Activated T-cell treated with anti-CD3 and anti-CD28 coated beads for 4 hours (primary cell): ENCODE data around the gene MFRP.
"Not testable (repeated sequence)": the region's sequence is repeated elsewhere in the genome, so short reads cannot be mapped to it uniquely, and the experiment has no call there.

Experiments
- DNase-seq: peaks from one replicate; pipeline ENCODE4 v3.0.0-alpha.2; 2020

Gene MFRP

DNA sequence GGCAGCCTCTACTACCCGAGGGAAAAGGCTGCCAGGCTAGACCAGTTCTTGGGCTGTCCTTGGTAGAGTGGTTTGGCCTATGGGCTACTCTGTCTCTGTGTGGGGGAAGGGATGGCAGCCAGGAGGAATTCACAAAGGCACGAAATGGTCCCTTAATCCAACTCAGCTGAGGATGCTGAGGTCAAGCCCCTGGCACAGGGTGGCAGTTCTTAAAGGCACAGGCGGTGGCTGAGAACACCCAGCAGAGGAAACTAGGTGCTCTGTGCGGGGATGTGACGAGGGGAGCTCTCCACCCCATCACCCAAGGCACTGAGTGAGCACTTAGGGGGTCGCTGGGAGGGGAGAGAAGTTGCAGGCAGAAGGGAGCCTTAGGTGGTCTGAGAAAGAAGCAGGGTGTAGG is at the start of gene MFRP:
MFRP (minus strand) TSS at position 101 of the 400 bp plus-strand sequence. CDS start 192 bp downstream, outside the sequence.
- DNase-seq: no peak

DNA sequence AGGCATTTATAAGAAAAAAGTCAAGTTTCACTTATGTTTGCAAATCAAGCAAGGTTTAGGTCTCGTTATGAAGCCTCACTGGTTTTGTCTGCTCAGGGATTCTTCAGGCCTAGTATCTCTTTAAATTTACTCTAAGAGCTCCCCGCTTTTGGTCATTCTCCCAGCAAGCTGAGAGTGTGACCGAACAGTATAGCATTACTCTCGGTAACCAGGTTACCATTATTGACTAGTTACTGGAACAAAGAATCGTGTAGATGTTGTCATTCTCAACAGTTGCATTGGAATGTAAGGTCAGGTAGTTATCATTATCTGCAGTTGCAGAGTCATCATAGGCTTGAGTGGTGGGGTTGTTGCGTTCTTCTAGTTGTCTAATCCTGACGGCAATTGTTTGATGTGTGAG is 44.8 kb upstream of the MFRP start:
- no peak for DNase-seq

DNA sequence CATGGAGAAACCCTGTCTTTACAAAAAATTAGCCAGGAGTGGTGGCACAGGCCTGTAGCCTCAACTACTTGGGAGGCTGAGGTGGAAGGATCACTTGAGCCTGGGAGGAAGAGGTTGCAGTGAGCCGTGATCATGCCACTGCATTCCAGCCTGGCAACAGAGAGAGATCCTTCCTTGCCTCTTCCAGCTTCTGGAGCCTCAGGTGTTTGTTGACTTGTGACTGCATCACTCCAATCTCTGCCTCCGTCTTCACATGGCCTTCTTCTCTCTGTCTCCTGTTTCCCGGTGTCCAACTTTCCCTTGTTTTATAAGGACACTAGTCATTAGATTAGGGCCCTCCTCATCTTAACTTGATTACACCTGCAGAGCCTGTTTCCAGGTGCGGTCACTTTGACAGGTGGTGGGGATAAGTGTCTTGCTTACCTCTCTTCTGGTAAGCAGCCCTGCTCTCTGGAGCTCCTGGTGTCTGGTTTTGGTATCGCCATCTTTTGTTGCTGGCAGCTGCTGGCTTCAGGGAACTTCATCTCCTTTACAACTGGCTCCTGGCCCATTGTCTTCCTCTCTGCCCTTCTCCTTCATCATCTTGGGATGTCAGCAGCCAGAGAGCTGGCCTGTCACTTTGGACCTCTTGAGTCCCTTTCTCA is 43.2 kb upstream of the MFRP start:
- no peak for DNase-seq

DNA sequence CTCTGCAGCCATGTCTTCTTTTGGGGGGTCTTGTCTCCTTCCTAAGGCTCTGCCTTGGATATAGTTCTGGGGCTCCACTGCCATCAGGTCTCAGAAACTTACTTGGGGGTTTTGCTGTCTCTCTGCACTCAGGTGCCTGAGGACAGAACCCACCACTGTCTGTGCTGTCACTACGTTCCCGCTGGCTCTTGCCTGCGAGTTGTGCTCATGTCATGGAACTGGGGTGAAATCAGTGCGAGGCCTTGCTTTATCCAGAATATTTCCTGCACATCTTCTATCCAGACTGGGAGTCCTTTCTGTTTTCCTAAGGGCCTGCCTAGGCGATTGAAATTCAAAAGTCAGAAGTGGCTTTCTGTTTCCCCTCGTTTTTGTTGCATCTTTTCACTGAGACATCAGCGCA is 41.6 kb upstream of the MFRP start:
- DNase-seq: no peak

DNA sequence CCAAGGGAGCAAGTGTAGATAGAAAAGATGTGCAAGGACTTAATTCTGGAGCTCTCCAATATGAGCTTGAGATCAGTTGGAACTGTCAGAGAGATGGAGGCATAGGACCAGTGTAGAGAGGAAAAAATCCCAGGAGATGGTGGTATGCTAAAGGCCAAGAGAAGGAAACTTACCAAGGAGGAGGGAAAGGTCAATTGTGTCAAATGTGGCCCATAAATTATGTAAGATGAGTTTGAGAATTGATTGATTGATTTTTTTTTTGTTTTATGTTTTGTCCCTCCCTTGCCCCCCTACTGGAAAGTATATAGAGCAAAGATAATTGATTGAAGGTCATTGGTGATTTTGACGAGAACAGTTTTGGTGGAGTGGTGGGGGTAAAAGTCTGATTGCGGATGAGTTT is 37.8 kb upstream of the MFRP start:
- no peak for DNase-seq

DNA sequence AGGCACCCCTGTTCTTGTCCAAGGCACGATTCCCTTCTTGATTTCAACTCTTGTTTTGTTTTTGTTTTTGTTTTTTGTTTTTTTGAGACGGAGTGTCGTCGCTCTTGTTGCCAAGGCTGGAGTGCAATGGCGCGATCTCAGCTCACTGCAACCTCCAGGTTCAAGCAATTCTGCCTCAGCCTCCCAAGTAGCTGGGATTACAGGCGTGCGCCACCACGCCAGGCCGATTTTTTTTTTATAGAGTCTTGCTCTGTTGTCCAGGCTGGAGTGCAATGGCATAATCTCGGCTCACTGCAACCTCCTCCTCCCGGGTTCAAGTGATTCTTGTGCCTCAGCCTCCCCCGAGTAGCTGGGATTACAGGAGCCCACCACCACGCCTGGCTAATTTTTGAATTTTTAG is 36.0 kb upstream of the MFRP start:
- not testable (repeated sequence) for DNase-seq

DNA sequence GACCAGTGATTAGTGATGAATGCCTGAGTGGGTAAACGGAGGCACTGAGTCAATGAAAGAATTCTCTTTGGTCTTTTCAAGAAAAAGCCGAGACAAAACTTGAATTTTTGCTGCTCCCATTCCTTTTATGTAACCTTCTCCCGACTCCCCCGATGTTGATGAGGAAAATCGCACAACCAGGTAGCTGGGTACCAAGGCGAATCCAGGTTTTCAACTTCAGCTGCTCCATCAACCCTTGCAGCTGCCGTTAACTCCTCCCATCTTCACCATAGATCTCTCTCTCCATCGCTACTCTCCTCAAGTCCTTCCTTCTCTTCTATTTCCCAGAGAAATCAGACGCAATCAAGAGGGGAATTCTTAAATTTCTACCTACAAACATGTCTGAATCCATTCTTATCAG is 35.6 kb upstream of the MFRP start:
- DNase-seq: no peak

DNA sequence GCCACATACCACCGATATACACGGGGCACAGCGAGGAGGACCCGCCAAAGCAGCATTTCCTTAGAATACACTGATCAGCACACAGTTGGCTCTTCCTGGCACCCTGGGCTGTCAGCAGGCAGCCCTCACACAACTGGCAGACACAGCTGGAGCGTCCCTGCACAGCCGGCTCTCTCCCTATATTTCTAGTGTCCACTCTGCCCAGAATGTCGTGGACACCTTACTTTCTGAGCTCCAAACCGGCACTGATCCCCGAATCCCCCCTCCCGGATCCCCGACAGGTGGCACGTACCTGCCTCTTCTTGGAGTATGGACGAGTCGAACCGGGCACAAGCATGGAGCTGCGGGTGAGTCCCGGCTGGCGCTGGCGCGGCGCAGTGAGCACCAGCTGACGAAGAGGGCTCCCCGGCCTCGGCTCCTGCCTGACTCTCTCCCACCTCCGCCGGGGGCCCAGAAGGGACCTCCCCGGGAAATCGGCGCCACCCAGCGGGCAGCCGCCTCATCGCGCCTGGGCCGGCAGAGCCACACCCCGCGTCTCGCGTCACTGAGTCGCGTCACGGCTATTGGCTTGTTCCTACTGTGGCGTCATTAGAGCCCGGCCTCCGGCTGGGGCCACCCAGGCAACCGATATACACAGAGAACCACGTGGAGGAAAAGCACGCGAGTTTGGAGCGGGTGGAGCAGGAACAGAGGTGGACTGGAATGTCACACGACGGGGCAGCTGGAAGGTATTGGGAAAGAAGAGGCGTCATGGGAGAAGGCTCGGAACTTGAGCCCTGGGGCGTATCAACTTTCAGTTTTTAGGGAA is 34.9 kb upstream of the MFRP start, which contains the start of gene USP2:
USP2 (minus strand) TSS at position 510 of the 808 bp plus-strand sequence. CDS start 8,210 bp downstream, outside the sequence.
- DNase-seq: peak; percentile 98

DNA sequence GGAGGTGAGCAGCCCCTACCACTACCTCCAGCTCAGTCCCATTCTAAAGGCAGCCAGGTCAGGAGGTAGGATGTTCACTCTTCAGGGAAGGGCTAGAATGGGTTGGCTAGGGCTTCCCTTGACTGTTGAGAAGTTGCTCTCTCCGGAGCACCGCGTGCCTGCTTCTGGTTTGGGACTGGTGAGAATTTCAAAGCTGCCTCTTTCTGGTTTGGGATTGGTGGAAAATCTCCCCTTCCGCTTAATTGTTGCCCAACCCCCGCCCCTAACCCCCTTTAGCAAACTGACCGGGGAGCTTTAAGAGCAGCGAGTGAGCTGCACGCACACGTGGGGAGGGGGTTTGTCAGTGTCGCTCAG is 34.3 kb upstream of the MFRP start:
- DNase-seq: no peak

DNA sequence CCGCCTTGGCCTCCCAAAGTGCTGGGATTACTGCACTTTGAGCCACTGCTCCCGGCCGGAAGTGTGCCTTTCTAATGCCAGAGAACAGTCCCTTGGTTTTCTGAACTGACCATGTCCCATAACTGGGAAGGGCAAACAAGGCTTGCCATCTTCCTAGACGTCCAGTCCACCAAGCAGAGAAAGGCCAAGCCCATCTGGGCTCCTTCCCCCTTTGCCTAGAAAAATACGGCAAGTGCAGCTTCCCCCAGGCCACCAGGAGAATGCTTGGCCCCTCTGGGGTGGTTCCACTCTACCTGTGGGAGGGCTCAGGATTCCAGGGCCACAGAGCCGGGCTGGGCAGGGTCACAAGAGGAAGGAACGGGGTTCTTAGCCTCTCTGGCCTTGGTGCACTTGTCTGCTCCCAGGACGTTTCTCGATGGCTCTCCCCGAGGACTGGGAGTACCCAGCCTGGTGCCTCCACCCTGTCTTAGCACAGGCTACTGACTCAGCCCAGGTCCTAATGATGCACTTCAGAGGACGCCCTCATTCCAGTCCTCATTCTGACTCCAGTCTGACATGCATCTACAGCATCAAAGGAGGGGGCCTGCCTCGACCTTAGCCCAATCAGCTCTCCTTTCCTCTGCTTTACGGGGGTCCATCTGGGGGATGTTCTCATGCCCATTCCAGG is 33.8 kb upstream of the MFRP start:
- DNase-seq: no peak

DNA sequence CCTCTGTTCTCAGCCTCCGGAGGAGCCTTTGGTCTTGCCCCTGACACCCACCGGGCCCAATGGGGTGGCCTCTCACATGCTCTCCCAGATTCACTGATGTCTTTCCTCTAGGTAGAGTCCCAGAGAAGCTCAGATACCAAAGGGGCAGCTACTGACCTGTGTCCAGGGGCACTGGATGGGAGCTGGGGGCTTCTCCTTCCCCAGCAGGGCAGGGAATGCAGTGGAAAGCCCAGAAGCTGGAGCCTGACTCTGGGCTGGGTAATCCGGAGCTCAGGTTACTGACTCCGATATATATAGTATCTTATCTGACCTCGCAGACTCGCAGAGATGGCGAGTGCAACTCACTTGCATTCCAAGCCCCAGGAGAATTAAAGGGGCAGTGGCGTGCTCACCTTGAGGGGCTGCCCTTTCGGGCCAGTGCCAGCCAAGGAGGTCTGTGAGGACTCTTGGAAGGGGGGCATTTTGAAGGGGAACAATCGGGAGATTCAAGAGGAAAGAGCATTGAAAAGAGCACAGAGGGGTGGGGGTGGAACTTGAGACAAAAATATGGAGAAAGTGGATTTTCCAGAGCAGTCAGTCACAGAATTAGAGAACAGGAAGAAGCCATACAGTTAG is 32.5 kb upstream of the MFRP start:
- DNase-seq: no peak

DNA sequence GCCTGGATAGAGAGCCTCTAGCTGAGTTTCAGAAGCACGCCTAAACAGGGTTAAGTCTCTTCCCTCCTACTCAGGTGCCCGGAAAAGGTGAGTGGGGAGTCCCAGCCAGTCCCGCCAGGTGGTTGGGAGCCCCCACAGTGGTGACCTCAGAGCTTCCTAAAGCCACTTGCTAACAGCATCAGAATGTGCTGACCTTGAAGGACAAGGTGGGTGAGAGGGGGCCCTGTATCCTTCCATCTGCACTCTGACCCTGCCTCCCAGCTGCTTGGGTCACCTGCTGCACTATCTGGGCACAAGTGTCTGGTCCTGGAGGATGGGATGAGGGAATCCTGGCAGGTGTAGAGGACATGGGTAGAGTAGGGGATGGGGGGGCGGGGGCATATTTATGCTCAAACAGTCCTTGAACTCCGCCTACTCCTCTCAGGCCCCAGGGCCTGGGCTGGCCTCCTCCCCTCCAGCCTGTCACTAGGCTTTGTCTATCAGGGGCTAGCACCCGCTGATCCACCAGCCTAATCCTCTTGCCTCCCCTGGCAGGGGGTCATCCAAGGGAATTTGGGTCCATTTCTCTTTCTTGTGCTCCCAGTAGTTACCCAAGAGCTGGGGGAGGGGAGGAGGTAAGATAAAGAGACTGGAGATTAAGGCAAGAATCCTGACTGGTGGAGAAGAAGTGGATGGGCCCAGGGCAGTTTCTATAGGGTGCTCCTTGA is 31.6 kb upstream of the MFRP start:
- no peak for DNase-seq

DNA sequence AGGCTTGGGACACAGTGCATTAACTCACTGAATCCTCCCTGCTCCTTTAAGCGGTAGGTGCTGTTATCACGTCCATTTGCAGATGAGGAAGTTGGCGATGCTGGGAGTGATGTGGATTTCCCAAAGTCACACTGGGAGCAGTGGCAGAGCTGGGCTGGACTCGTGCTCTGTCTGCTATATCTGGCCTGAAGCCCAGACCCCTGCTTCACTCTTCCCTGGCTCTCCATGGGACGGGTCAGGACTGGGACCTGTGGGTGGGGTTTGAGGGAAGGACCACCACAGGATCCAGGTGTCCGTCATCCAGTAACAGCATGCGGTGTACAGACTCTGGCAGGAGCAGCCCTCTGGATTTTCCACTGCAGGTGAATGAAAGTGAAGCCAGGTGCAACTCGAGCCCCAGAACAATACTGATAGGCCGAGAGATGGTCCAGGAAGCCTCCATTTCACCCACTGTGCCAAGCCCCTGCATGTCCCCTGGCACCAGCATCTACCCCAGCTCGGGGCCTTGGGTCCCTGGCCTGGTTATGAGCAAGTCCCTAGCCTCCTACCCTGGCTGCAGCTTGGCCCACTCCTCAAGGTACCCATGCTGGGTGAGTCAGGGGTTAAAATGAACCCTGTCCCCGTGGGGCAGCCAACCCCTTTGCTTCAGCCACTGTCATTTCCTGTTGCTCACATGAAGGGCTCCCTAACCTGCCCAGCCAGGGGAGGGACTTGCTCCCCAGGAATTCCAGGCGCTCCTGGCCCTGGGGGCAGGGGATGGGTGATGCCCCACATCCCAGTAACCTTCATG is 30.8 kb upstream of the MFRP start:
- DNase-seq: no peak

DNA sequence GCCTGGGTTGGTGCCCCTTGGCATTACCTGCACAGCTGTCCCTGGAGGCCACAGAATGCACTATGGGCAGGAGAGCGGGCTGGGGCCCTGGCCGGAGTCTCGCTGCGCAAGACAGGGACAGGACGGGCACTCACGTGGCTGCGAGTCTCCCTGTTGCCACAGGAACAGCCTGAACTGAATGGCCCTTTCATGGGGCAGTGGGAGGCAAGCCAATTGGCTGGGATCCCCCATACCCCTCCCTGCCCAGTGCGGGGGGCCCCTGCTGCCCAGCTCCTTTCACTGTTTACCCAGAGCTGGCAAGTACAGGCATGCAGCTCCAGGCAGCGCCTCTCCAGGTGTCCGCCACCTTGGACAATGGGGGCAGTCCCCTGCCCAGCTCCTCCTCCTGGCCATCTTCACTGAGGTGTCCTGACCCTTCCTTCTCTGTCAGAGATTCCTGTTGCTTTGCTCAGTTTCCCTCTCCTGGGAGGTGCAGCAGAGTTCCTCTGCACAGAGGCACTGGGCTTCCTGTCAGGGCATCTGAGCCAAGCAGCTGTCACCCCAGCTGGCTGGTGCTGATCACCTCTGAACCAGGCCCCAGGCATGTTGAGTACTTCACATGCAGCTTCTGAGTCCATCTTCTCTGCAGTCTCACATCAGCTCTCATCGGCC is 29.8 kb upstream of the MFRP start:
- no peak for DNase-seq

DNA sequence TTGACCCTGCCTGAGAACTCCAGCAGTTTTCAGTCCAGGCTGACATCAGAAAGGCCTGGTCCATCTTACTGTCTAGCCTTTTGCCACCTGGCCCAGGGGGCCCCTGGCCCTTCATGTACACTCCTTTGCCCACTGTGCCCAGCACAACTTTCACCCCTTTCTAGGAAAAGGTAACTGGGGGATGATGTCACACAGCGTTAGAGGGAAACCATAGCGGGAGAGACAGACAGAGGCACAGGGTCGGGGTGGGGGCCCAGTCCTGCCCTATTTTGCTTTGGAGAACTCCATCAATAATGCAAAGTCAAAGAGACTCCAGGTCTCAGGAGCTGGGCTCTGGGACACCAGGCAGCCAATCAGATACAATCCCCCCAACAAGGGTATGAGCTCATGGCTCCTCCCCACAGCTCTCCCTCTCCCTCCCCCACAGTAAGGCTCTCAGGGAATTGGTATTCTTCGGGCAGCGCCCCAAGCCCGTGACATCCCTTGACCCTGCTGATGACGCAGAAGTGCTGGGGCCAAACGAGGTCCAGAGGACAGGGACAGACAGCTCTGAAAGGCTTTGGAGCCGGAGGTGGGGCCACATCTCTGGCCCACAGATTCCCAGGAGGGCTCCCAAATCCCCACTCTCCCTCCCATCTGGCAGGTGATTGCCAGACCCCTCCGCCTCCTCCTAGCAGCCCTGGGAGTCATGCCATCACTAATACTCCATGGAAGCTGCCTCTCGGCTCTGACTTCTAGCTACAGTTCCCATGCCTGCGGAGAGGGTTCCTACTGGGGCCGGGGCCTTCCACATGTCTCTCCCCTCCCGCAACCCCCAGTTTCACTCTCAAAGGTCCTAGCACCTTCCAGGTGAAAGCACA is 29.1 kb upstream of the MFRP start:
- no peak for DNase-seq

DNA sequence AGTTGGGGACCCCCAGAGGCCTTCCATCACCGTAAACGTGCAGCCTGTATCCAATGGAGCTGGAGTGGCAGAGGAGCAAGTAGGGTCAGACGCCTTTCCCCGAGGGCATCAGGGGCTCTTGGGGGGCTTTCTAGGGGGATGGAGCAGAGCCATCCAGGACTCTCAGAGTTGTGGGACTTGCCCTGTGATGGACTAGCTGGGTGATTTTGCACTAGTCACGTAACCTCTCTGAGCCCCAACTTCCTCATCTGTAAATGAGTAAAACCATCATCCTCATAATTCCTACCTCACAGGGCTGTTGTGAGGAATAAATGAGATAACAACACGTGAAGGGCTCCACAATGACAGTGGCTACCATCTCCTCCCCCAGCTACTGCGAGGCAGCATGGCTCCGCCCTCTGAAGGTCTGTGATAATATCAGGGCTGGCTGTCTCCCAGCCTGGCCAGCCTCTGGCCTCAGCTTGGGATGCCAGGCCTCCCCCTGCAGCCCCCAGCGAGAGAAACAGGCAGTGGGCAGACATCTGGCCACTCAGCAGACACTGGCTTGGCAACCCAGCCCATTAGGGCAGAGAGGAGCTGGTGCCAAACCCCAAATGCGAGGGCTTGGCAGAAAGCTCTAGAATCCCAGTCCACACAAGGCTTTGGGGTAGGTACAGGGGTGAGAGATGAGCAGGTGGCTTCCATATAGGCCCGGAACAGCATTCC is 28.3 kb upstream of the MFRP start:
- no peak for DNase-seq

DNA sequence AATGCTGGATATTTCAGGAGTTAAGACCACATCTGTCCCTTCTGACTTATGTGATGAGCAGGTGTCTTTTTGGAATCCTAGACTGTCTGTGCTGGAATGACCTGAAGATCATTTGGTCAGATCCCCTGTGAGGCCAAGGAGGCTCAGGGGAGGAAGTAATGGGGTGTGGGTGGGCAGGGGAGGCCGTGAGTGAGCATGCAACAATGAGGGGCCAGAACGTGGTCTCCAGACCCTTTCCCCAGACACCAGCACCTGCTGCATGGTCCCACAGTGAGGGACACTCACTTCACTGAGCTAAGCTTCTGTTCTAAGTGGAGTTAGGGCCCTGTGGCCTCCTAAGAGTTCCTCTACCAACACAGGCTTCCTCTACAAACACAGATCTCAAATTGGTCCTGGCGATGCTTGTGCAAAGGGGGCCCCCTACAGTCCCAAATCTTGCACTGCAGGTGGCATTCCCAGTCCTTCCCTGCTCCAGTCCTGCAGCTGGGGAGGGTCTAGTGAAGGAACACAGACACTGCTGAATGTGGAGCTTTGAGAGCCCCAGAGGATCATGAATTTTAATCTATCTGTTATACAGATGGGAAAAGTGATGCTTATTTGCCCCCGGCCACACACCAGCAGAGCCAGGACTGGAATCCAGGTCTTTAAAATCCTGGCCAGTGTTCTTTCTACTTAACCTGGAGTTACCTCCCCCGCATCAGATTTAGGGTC is 27.6 kb upstream of the MFRP start:
- DNase-seq: peak; percentile 30

DNA sequence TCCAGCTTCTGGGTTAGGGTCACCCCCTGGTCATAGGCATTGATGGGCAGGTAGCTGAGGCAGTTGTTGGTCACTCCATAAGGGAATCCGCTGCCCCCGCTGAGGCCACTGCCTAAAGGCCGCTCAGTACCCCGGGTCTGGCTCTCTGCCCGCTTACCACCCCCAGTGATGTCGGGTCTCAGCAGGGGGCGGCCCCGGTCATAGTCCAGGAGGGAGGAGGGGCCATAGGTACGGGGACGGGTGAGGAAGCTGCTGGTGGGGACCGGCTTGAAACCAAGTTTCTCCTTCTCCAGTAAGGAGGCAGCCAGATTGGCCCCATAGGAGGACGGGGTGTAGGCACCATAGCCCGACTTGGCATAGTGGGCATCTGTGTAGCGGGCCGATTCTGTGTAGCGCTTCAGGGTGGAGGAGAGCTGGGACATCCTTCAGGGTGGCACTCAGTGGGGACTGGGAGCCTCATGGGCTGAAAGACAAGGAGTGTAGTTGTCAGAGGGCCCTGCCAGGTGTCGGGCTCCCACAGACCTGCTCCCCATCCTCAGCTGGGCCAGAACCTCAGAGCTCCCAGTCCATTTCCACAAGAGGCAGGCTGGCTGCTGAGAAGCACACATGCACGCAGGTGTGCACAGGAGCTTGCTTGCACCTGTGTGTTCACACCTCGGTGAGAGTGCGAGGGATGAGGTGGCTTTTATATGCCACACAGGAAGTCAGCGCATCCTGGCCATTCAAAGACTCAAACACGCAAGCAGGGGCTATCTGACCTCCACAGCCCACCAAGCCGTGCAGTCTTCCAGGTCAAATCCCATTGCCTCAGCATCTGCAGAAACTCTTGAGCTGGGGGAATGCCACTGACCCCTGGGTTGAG is 26.8 kb upstream of the MFRP start:
- DNase-seq: no peak
